K562 (cell line): ENCODE results near the gene ELF2. TPM values are rescaled to one million over a fixed set of nuclear protein-coding genes. Genes with fewer than 3 reads are reported as not detected.

Source experiments
- EGR1 ChIP-seq: fragments of 450-650 bp; conservative IDR thresholded peaks from 2 replicates; pipeline ENCODE4 v1.6.1; 2017; ENCODE audit warnings: mild to moderate bottlenecking
- GABPB1 ChIP-seq: sonication (generic); formaldehyde crosslinking; IDR thresholded peaks from 2 replicates; pipeline ENCODE4 v1.8.0; 2022; ENCODE audit warnings: mild to moderate bottlenecking, missing genetic modification reagents
- GABPB2 ChIP-seq: fragments of 250-450 bp; sonication (Bioruptor Pico); conservative IDR thresholded peaks from 2 replicates; pipeline ENCODE4 v1.5.1; 2021; ENCODE audit warnings: mild to moderate bottlenecking
- HNRNPK ChIP-seq: fragments of 200-400 bp; formaldehyde crosslinking; IDR thresholded peaks from one replicate; pipeline ENCODE4 v1.6.1; 2018; ENCODE audit warnings: mild to moderate bottlenecking, low read depth, low read length; ENCODE audit not compliant: poor library complexity, severe bottlenecking
- KLF16 ChIP-seq: IDR thresholded peaks from 2 replicates; pipeline ENCODE4 v1.6.1; 2016; ENCODE audit warnings: antibody characterized with exemption
- NCOA1 ChIP-seq: fragments of 450-650 bp; IDR thresholded peaks from 2 replicates; pipeline ENCODE4 v1.6.1; 2016; ENCODE audit warnings: low read depth
- SMARCA4 ChIP-seq: fragments of 450-650 bp; IDR thresholded peaks from 2 replicates; pipeline ENCODE4 v1.6.1; 2016
- SRF ChIP-seq, 2 experiments: fragments of 250-450, 450-650 bp in 1 of 2; sonication (Bioruptor Pico) in 1 of 2; sonication (generic) in 1 of 2; formaldehyde crosslinking; IDR thresholded peaks; 2 replicates each; pipeline versions ENCODE4 v1.5.0 to v1.5.1; 2020 to 2022; ENCODE audit warnings: mild to moderate bottlenecking in 1 of 2, missing genetic modification reagents in 1 of 2
- SRSF9 ChIP-seq: fragments of 200-400 bp; formaldehyde crosslinking; IDR thresholded peaks from 2 replicates; pipeline ENCODE4 v1.6.1; 2017; ENCODE audit warnings: low read depth, low read length, borderline replicate concordance
- ZKSCAN8 ChIP-seq: fragments of 200-800 bp; sonication (Bioruptor generic); IDR thresholded peaks from 2 replicates; pipeline ENCODE4 v1.6.1; 2016; ENCODE audit warnings: missing genetic modification characterization, missing compliant biosample characterization
- ZNF121 ChIP-seq: sonication (generic); formaldehyde crosslinking; conservative IDR thresholded peaks from 2 replicates; pipeline ENCODE4 v1.8.0; 2022; ENCODE audit warnings: missing genetic modification reagents
- ZNF133 ChIP-seq: fragments of 250-450 bp; sonication (Bioruptor Pico); IDR thresholded peaks from 2 replicates; pipeline ENCODE4 v1.4.0; 2020; ENCODE audit warnings: mild to moderate bottlenecking
- ZNF184 ChIP-seq: sonication (generic); formaldehyde crosslinking; IDR thresholded peaks from 2 replicates; pipeline ENCODE4 v1.5.0; 2020; ENCODE audit warnings: missing genetic modification reagents
- ZNF23 ChIP-seq: fragments of 250-450 bp; sonication (Bioruptor Pico); IDR thresholded peaks from 2 replicates; pipeline ENCODE4 v1.4.0; 2020; ENCODE audit warnings: mild to moderate bottlenecking
- ZNF282 ChIP-seq: sonication (generic); formaldehyde crosslinking; IDR thresholded peaks from 2 replicates; pipeline ENCODE4 v1.8.1; 2023; ENCODE audit warnings: missing genetic modification reagents
- polyA plus RNA-seq, 8 experiments: library from polyadenylated mRNA; depleted of rRNA in 4 of 8; stranded (reverse) in 5 of 8; unstranded in 3 of 8; fragments of >200 nt; fragmentation: Nextera tagmentation in 2 of 8; fragmentation: Illumina TruSeq in 1 of 8; extraction: Ambion mirVana in 2 of 8; extraction: Trizol in 1 of 8; gene quantifications; 2 replicates each; pipeline versions ENCODE4 v1.2.1 to v1.2.3, GENCODE V29; 2011 to 2014; ENCODE audit warnings: inconsistent platforms in 1 of 8, missing spikeins in 1 of 8
- total RNA-seq, 7 experiments: library from RNA; depleted of rRNA in 6 of 7; stranded (reverse); fragments of >200 nt in 6 of 7; fragmentation: Illumina TruSeq in 2 of 7; extraction: Trizol in 2 of 7; gene quantifications; 2 replicates each; pipeline versions ENCODE4 v1.2.1 to v1.2.3, GENCODE V29; 2011 to 2021; ENCODE audit warnings: low replicate concordance in 1 of 7
- TF ChIP-seq, protein P1 (sequence below): IDR thresholded peaks from 2 replicates; pipeline ENCODE4 v1.6.1; 2016; ENCODE audit warnings: missing genetic modification characterization, missing compliant biosample characterization
- TF ChIP-seq, protein P2 (sequence below): sonication (generic); formaldehyde crosslinking; IDR thresholded peaks from 2 replicates; pipeline ENCODE4 v1.8.1; 2023; ENCODE audit warnings: mild to moderate bottlenecking, missing genetic modification reagents
- TF ChIP-seq, protein P3 (sequence below): sonication (generic); formaldehyde crosslinking; IDR thresholded peaks from 2 replicates; pipeline ENCODE4 v1.8.1; 2022; ENCODE audit warnings: missing genetic modification reagents
- TF ChIP-seq, protein P4 (sequence below): fragments of 250-450 bp; sonication (Bioruptor Pico); IDR thresholded peaks from 2 replicates; pipeline ENCODE4 v1.5.0; 2020; ENCODE audit warnings: mild to moderate bottlenecking, borderline replicate concordance
- TF ChIP-seq, protein P5 (sequence below), 2 experiments: IDR thresholded peaks; 2 replicates each; pipeline ENCODE4 v1.6.1; 2011; ENCODE audit warnings: borderline replicate concordance in 1 of 2, control low read depth in 1 of 2, low read depth in 1 of 2, low read length in 1 of 2, mild to moderate bottlenecking in 1 of 2, mixed read lengths in 1 of 2, moderate library complexity in 1 of 2; ENCODE audit not compliant: insufficient read depth in 1 of 2, insufficient read length in 1 of 2, poor library complexity in 1 of 2, severe bottlenecking in 1 of 2; ENCODE audit errors: extremely low read depth in 1 of 2

The ELF2 gene
- total and polyA plus RNA-seq, 9 of the 15 experiments (the other 6 are each of a cell fraction or from before 2014, with no cell fraction given): 9.4 to 58.7 (median 41.6) TPM

DNA sequence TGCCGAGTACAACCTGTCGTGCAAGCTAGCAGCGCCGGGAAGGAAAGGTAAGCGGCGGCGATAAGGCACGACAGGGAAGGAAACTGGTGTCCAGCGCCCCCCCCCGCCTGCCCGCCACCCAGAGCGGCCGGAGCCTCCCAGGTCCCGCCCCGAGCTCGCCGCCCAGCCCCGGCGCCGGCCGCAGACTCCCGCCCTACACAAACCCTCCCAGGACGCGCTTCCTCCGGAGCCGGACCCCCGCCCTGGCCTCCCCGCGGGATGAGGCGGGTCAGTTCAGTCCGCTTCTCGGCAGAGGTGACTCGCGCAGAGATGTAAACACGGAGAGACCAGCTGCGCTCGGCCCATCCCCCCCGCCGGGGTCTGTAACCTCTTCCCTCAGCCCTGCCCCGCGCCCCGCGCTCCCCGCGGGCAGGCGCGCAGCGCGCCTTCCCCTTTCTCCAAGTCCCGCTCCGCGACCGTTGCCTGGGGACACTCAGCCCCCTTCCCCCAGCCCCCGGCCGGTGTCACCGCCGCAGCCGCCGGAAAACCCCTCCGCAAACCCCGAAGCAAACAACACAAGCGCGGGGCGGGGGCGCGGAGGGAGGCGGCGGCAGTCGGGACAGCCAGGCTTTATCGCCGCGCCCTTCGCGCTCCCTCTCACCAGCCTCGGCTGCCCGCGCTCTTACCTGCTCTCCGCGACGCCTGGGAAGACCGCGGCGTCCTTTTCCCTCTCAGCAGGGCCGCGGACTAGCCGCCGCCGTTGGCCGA is 543 bp downstream of the ELF2 start (continued):
- TF ChIP-seq ZNF133 (CRISPR knock-in tag) (no peak), SRF (CRISPR knock-in tag; IDR thresholded peaks at IDR 0.05) (peak in 1 of 2 experiments; percentile 57; a peak in 1 of 4 replicates), SRSF9 (no peak), GABPB2 (CRISPR knock-in tag) (no peak), ZKSCAN8 (CRISPR knock-in tag) (no peak), HNRNPK (no peak), ZNF23 (CRISPR knock-in tag) (no peak), ZNF184 (CRISPR knock-in tag) (no peak), SMARCA4 (0 out of 2 replicates have a peak, but pooled peaks have one; percentile 34), NCOA1 (no peak), KLF16 (peak; percentile 55; the same call in 1 of the 2 replicates), EGR1 (peak; percentile 70), ZNF282 (CRISPR knock-in tag) (0 out of 2 replicates have a peak, but pooled peaks have one; percentile 77), GABPB1 (no peak), ZNF121 (CRISPR knock-in tag) (no peak)
- TF ChIP-seq, protein P1, sequence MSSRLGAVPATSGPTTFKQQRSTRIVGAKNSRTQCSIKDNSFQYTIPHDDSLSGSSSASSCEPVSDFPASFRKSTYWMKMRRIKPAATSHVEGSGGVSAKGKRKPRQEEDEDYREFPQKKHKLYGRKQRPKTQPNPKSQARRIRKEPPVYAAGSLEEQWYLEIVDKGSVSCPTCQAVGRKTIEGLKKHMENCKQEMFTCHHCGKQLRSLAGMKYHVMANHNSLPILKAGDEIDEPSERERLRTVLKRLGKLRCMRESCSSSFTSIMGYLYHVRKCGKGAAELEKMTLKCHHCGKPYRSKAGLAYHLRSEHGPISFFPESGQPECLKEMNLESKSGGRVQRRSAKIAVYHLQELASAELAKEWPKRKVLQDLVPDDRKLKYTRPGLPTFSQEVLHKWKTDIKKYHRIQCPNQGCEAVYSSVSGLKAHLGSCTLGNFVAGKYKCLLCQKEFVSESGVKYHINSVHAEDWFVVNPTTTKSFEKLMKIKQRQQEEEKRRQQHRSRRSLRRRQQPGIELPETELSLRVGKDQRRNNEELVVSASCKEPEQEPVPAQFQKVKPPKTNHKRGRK: no peak
- TF ChIP-seq, protein P2, sequence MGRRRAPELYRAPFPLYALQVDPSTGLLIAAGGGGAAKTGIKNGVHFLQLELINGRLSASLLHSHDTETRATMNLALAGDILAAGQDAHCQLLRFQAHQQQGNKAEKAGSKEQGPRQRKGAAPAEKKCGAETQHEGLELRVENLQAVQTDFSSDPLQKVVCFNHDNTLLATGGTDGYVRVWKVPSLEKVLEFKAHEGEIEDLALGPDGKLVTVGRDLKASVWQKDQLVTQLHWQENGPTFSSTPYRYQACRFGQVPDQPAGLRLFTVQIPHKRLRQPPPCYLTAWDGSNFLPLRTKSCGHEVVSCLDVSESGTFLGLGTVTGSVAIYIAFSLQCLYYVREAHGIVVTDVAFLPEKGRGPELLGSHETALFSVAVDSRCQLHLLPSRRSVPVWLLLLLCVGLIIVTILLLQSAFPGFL (CRISPR knock-in tag): 0 out of 2 replicates have a peak, but pooled peaks have one; percentile 71
- TF ChIP-seq, protein P3, sequence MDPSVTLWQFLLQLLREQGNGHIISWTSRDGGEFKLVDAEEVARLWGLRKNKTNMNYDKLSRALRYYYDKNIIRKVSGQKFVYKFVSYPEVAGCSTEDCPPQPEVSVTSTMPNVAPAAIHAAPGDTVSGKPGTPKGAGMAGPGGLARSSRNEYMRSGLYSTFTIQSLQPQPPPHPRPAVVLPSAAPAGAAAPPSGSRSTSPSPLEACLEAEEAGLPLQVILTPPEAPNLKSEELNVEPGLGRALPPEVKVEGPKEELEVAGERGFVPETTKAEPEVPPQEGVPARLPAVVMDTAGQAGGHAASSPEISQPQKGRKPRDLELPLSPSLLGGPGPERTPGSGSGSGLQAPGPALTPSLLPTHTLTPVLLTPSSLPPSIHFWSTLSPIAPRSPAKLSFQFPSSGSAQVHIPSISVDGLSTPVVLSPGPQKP (CRISPR knock-in tag): no peak
- TF ChIP-seq, protein P4, sequence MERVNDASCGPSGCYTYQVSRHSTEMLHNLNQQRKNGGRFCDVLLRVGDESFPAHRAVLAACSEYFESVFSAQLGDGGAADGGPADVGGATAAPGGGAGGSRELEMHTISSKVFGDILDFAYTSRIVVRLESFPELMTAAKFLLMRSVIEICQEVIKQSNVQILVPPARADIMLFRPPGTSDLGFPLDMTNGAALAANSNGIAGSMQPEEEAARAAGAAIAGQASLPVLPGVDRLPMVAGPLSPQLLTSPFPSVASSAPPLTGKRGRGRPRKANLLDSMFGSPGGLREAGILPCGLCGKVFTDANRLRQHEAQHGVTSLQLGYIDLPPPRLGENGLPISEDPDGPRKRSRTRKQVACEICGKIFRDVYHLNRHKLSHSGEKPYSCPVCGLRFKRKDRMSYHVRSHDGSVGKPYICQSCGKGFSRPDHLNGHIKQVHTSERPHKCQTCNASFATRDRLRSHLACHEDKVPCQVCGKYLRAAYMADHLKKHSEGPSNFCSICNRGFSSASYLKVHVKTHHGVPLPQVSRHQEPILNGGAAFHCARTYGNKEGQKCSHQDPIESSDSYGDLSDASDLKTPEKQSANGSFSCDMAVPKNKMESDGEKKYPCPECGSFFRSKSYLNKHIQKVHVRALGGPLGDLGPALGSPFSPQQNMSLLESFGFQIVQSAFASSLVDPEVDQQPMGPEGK (CRISPR knock-in tag): no peak
- TF ChIP-seq, protein P5, sequence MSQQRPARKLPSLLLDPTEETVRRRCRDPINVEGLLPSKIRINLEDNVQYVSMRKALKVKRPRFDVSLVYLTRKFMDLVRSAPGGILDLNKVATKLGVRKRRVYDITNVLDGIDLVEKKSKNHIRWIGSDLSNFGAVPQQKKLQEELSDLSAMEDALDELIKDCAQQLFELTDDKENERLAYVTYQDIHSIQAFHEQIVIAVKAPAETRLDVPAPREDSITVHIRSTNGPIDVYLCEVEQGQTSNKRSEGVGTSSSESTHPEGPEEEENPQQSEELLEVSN (IDR thresholded peaks at IDR 0.05; ENCODE audit: borderline replicate concordance in 1 of 2, extremely low read depth in 1 of 2, insufficient read depth in 1 of 2, insufficient read length in 1 of 2, low read depth in 1 of 2, low read length in 1 of 2, poor library complexity in 1 of 2, severe bottlenecking in 1 of 2): peak in 1 of 2 experiments; percentile 75
